K562 (cell line): Measurements from ENCODE around the gene LCLAT1. TPM values are rescaled to one million over a fixed set of nuclear protein-coding genes. Genes with fewer than 3 reads are reported as not detected.

Experiments used
- ATAC-seq: fragments of 200-7000 bp; cut with Tn5 transposase; 3 replicates; pipeline ENCODE4 v1.9.1; 2020; ENCODE audit warnings: moderate library complexity
- BruUV-seq: library from RNA; stranded (reverse); fragments of 400-500 nt; replicated peaks from 2 replicates; lab custom pipeline; 2021; lab: Mats Ljungman, UMichigan
- CTCF ChIA-PET: fragments of 300-600 bp; formaldehyde crosslinking; extraction: SDS; loops from one replicate; lab custom pipeline; 2021; ENCODE audit warnings: low intra/inter-chr PET ratio; lab: Yijun Ruan, JAX
- POLR2A ChIA-PET: fragments of 300-600, 350-650 bp; sonication (Branson Sonifier 250); formaldehyde crosslinking; extraction: SDS; loops from one replicate; lab custom pipeline; 2021; ENCODE audit warnings: antibody characterized with exemption, inconsistent platforms; lab: Yijun Ruan, JAX
- DNase-seq, 4 experiments: peaks; one replicate each; pipeline versions ENCODE4 v3.0.0 to v3.0.0-alpha.2; 2011 to 2018; ENCODE audit warnings: low spot score in 3 of 4, mixed read lengths in 3 of 4; ENCODE audit errors: extremely low read depth in 1 of 4
- FAIRE-seq: peaks from 2 replicates; lab custom pipeline; 2011; peaks lifted over from hg19 to GRCh38; lab: Jason Lieb, UNC
- H2AFZ ChIP-seq: 2 replicates; pipeline ENCODE4 v1.6.0; 2011; ENCODE audit warnings: low read depth, low read length, control low read depth, inconsistent platforms
- H3K27ac ChIP-seq: fragments of 200-600 bp; 3 replicates; pipeline ENCODE4 v1.8.0; 2011; ENCODE audit warnings: low read depth, mild to moderate bottlenecking, control low read depth, inconsistent platforms, low read length, moderate library complexity, mixed read lengths; ENCODE audit errors: extremely low read depth
- H3K27me3 ChIP-seq, 2 experiments: fragments of 300-600 bp in 1 of 2; 2 replicates in 1 of 2; 3 replicates in 1 of 2; pipeline versions ENCODE4 v1.6.0 to v1.8.0; 2011; ENCODE audit warnings: inconsistent platforms in 2 of 2, low read length in 2 of 2, mild to moderate bottlenecking in 1 of 2, mixed read lengths in 1 of 2, moderate library complexity in 1 of 2; ENCODE audit not compliant: control insufficient read depth in 2 of 2, insufficient read depth in 2 of 2
- H3K36me3 ChIP-seq: fragments of 300-600 bp; 3 replicates; pipeline ENCODE4 v1.8.0; 2011; ENCODE audit warnings: mild to moderate bottlenecking, low read length, inconsistent platforms; ENCODE audit not compliant: control insufficient read depth, insufficient read depth
- H3K4me1 ChIP-seq, 2 experiments: fragments of 200-600 bp in 1 of 2; replicated peaks in 1 of 2; 2 replicates in 1 of 2; 3 replicates in 1 of 2; pipeline versions ENCODE4 v1.5.1 to v1.8.0; 2011; ENCODE audit warnings: inconsistent platforms in 2 of 2, low read length in 2 of 2, mild to moderate bottlenecking in 1 of 2, mixed read lengths in 1 of 2, moderate library complexity in 1 of 2; ENCODE audit not compliant: control insufficient read depth in 2 of 2, insufficient read depth in 2 of 2
- H3K4me2 ChIP-seq: 2 replicates; pipeline ENCODE4 v1.6.1; 2011; ENCODE audit warnings: low read length, control low read depth, inconsistent platforms, mixed read lengths; ENCODE audit not compliant: insufficient read depth
- H3K4me3 ChIP-seq: fragments of 200-600 bp; sonication (generic), shearing (Covaris generic); 2 replicates; pipeline ENCODE4 v1.5.1; 2016; ENCODE audit warnings: control low read depth, inconsistent platforms
- H3K79me2 ChIP-seq: fragments of 200-600 bp; 3 replicates; pipeline ENCODE4 v1.8.0; 2011; ENCODE audit warnings: low read length, inconsistent platforms; ENCODE audit not compliant: control insufficient read depth, insufficient read depth
- H3K9ac ChIP-seq, 2 experiments: 2 replicates each; pipeline versions ENCODE4 v1.6.0 to v1.6.1; 2011; ENCODE audit warnings: low read depth in 2 of 2, low read length in 2 of 2, control low read depth in 1 of 2, inconsistent platforms in 1 of 2, mild to moderate bottlenecking in 1 of 2, mixed read lengths in 1 of 2; ENCODE audit not compliant: insufficient read depth in 1 of 2
- H3K9me1 ChIP-seq: one replicate; pipeline ENCODE4 v1.6.0; 2011; ENCODE audit warnings: inconsistent platforms, mild to moderate bottlenecking, low read length, moderate library complexity; ENCODE audit not compliant: control insufficient read depth, insufficient read depth
- H3K9me3 ChIP-seq: replicated peaks from 2 replicates; pipeline ENCODE4 v1.5.1; 2011; ENCODE audit warnings: low read depth, low read length, inconsistent platforms; ENCODE audit not compliant: control insufficient read depth, insufficient read depth
- H4K20me1 ChIP-seq: replicated peaks from 2 replicates; pipeline ENCODE4 v1.6.1; 2011; ENCODE audit warnings: low read length, inconsistent platforms, mixed read lengths; ENCODE audit not compliant: control insufficient read depth, insufficient read depth
- RREB1 ChIP-seq: fragments of 250-450 bp; sonication (Bioruptor Pico); IDR thresholded peaks from 2 replicates; pipeline ENCODE4 v1.4.0; 2020
- whole genome bisulfite sequencing: fragments of 100-300 bp; shearing (Covaris generic); methylation state at CpG from one replicate; pipeline ENCODE4 v1.1.6; 2016; ENCODE audit warnings: low coverage, mixed read lengths; ENCODE audit not compliant: insufficient coverage; ENCODE audit errors: missing lambda C conversion rate; 5-methylcytosine and 5-hydroxymethylcytosine counted together
- in situ Hi-C: fragments of 300-500 bp; cut with MboI; formaldehyde crosslinking; loops from 4 replicates; pipeline ENCODE4 v1.15.0; 2018; ENCODE audit warnings: inconsistent platforms, mixed read lengths
- intact Hi-C: fragments of 100-400 bp; cut with micrococcal nuclease; formaldehyde crosslinking; loops from 2 replicates; pipeline ENCODE4 v1.14.2; 2022
- polyA plus RNA-seq, 8 experiments: library from polyadenylated mRNA; depleted of rRNA in 4 of 8; stranded (reverse) in 5 of 8; unstranded in 3 of 8; fragments of >200 nt; fragmentation: Nextera tagmentation in 2 of 8; fragmentation: Illumina TruSeq in 1 of 8; extraction: Ambion mirVana in 2 of 8; extraction: Trizol in 1 of 8; gene quantifications; 2 replicates each; pipeline versions ENCODE4 v1.2.1 to v1.2.3, GENCODE V29; 2011 to 2014; ENCODE audit warnings: inconsistent platforms in 1 of 8, missing spikeins in 1 of 8
- total RNA-seq, 7 experiments: library from RNA; depleted of rRNA in 6 of 7; stranded (reverse); fragments of >200 nt in 6 of 7; fragmentation: Illumina TruSeq in 2 of 7; extraction: Trizol in 2 of 7; gene quantifications; 2 replicates each; pipeline versions ENCODE4 v1.2.1 to v1.2.3, GENCODE V29; 2011 to 2021; ENCODE audit warnings: low replicate concordance in 1 of 7

LCLAT1 gene
- total and polyA plus RNA-seq, 9 of the 15 experiments (the other 6 are each of a cell fraction or from before 2014, with no cell fraction given), result 8.9 to 63.3 (median 25.4) TPM

GRCh38 chr2:30530346-30530745, 83.3 kb downstream of the LCLAT1 start:
- no peak overlapping the region for H3K27ac ChIP-seq
- H3K4me3 ChIP-seq, result no peak overlapping the region
- no peaks in the 10 kb centered on the region for H3K9me1 ChIP-seq
- ChIA-PET POLR2A (no interaction called here), CTCF (no interaction called here)
- DNase-seq (no peak), ATAC-seq (no peak), FAIRE-seq (no peak)
- H3K79me2 ChIP-seq, result no peaks in the 10 kb centered on the region
- no peak overlapping the region for H2AFZ ChIP-seq
- H4K20me1 ChIP-seq, result no peaks in the 10 kb centered on the region
- intact Hi-C loops, result no loop called here
- H3K36me3 ChIP-seq, result peaks cover 44% of the 10 kb centered on the region; the same call in 2 of the 3 replicates
- no peak overlapping the region for H3K9ac ChIP-seq
- TF ChIP-seq RREB1 (CRISPR knock-in tag), result no peak
- 100% methylated on average over 2 of the region's 2 CpGs for WGBS
- no peaks in the 10 kb centered on the region for H3K4me1 ChIP-seq
- no TSS peak for BruUV-seq
- H3K4me2 ChIP-seq, result no peak overlapping the region
- H3K27me3 ChIP-seq, result no peaks in the 10 kb centered on the region
- in situ Hi-C loops, result no loop called here
- no peaks in the 10 kb centered on the region for H3K9me3 ChIP-seq
